SK-N-SH (cell line): ENCODE results near the gene MYO16. TPM values are rescaled to one million over a fixed set of nuclear protein-coding genes. Genes with fewer than 3 reads are reported as not detected.

Source experiments
- CTCF ChIA-PET: fragments of 300-600, 350-600 bp; formaldehyde crosslinking; extraction: SDS; loops from one replicate; lab custom pipeline; 2021; lab: Yijun Ruan, JAX
- POLR2A ChIA-PET: fragments of 350-600 bp; sonication (Branson Sonifier 250); formaldehyde crosslinking; extraction: SDS; loops from one replicate; lab custom pipeline; 2020; ENCODE audit warnings: antibody characterized with exemption, inconsistent platforms; lab: Yijun Ruan, JAX
- DNase-seq: peaks from one replicate; pipeline ENCODE4 v3.0.0; 2012
- H2AFZ ChIP-seq: fragments of 200-600 bp; sonication (generic); 2 replicates; pipeline ENCODE4 v1.8.1; 2016; ENCODE audit warnings: antibody characterized with exemption, mild to moderate bottlenecking, low read depth
- H3F3A ChIP-seq: fragments of 200-600 bp; sonication (generic); replicated peaks from 2 replicates; pipeline ENCODE3; 2016; ENCODE audit warnings: antibody characterized with exemption, mild to moderate bottlenecking; ENCODE audit not compliant: insufficient read depth
- H3K27ac ChIP-seq, 2 experiments: fragments of 200-500 bp in 1 of 2; fragments of 200-600 bp in 1 of 2; sonication (Bioruptor generic) in 1 of 2; sonication (generic), shearing (Covaris generic) in 1 of 2; 2 replicates each; pipeline versions ENCODE4 v1.5.1 to v1.6.1; 2014 to 2016; ENCODE audit warnings: low read depth in 2 of 2, inconsistent platforms in 1 of 2, low read length in 1 of 2, mild to moderate bottlenecking in 1 of 2, mixed read lengths in 1 of 2
- H3K27me3 ChIP-seq: fragments of 200-600 bp; sonication (generic), shearing (Covaris generic); 2 replicates; pipeline ENCODE4 v1.6.1; 2016; ENCODE audit warnings: mixed run types; ENCODE audit not compliant: insufficient read depth
- H3K36me3 ChIP-seq, 2 experiments: fragments of 200-500 bp in 1 of 2; fragments of 200-600 bp in 1 of 2; sonication (Bioruptor generic) in 1 of 2; sonication (generic) in 1 of 2; replicated peaks in 1 of 2; 2 replicates each; pipeline versions ENCODE3 to v1.5.1; 2014 to 2016; ENCODE audit warnings: low read length in 1 of 2, mild to moderate bottlenecking in 1 of 2; ENCODE audit not compliant: insufficient read depth in 2 of 2, control insufficient read depth in 1 of 2
- H3K4me1 ChIP-seq, 2 experiments: fragments of 200-500 bp in 1 of 2; fragments of 200-600 bp in 1 of 2; sonication (Bioruptor generic) in 1 of 2; sonication (generic), shearing (Covaris generic) in 1 of 2; 2 replicates each; pipeline versions ENCODE4 v1.5.1 to v1.6.1; 2014 to 2016; ENCODE audit warnings: low read depth in 1 of 2, low read length in 1 of 2, mixed run types in 1 of 2; ENCODE audit not compliant: insufficient read depth in 2 of 2, control insufficient read depth in 1 of 2
- H3K4me2 ChIP-seq: fragments of 200-600 bp; sonication (generic), shearing (Covaris generic); 2 replicates; pipeline ENCODE4 v1.6.1; 2017; ENCODE audit warnings: mixed run types
- H3K4me3 ChIP-seq, 2 experiments: fragments of 200-500 bp in 1 of 2; fragments of 200-600 bp in 1 of 2; sonication (Bioruptor generic) in 1 of 2; sonication (generic), shearing (Covaris generic) in 1 of 2; 2 replicates each; pipeline versions ENCODE4 v1.5.1 to v1.8.1; 2014 to 2016; ENCODE audit warnings: low read depth in 2 of 2, inconsistent platforms in 1 of 2, low read length in 1 of 2, mild to moderate bottlenecking in 1 of 2, mixed read lengths in 1 of 2, moderate library complexity in 1 of 2
- H3K79me2 ChIP-seq: fragments of 200-600 bp; sonication (generic); 2 replicates; pipeline ENCODE4 v1.8.1; 2017; ENCODE audit warnings: mild to moderate bottlenecking; ENCODE audit not compliant: insufficient read depth
- H3K9ac ChIP-seq: fragments of 200-600 bp; sonication (generic); 2 replicates; pipeline ENCODE4 v1.6.1; 2017; ENCODE audit warnings: mixed run types
- H3K9me2 ChIP-seq: fragments of 200-600 bp; sonication (generic); 2 replicates; pipeline ENCODE4 v1.6.1; 2017; ENCODE audit warnings: mixed run types
- H3K9me3 ChIP-seq: fragments of 200-600 bp; sonication (generic); 2 replicates; pipeline ENCODE4 v1.6.1; 2017; ENCODE audit warnings: mixed run types, mild to moderate bottlenecking, moderate library complexity
- H4K20me1 ChIP-seq: fragments of 200-600 bp; sonication (generic); 2 replicates; pipeline ENCODE4 v1.6.1; 2017; ENCODE audit warnings: mild to moderate bottlenecking, mixed run types; ENCODE audit not compliant: insufficient read depth
- FOSL2 ChIP-seq: IDR thresholded peaks from 2 replicates; pipeline ENCODE4 v1.4.0; 2012; ENCODE audit warnings: low read depth, mild to moderate bottlenecking, moderate library complexity, borderline replicate concordance
- GATA2 ChIP-seq: sonication (generic); formaldehyde crosslinking; IDR thresholded peaks from 2 replicates; pipeline ENCODE4 v1.5.0; 2020; ENCODE audit warnings: mild to moderate bottlenecking, missing genetic modification reagents
- JUND ChIP-seq: IDR thresholded peaks from 2 replicates; pipeline ENCODE4 v1.4.0; 2012
- NFIC ChIP-seq: IDR thresholded peaks from 2 replicates; pipeline ENCODE4 v1.4.0; 2012; ENCODE audit warnings: borderline replicate concordance
- NRF1 ChIP-seq: IDR thresholded peaks from 2 replicates; pipeline ENCODE4 v1.6.1; 2012; ENCODE audit warnings: low read depth, mild to moderate bottlenecking, low read length
- POLR2AphosphoS5 ChIP-seq: IDR thresholded peaks from 2 replicates; pipeline ENCODE4 v1.6.1; 2012; ENCODE audit warnings: low read depth, low read length
- RAD21 ChIP-seq: IDR thresholded peaks from 2 replicates; pipeline ENCODE4 v1.6.1; 2012; ENCODE audit warnings: mild to moderate bottlenecking, low read length
- RFX5 ChIP-seq: IDR thresholded peaks from 2 replicates; pipeline ENCODE4 v1.6.1; 2012; ENCODE audit warnings: mild to moderate bottlenecking, improper control_type of control experiment, low read length
- RXRA ChIP-seq: IDR thresholded peaks from 2 replicates; pipeline ENCODE4 v1.4.0; 2012; ENCODE audit warnings: low read depth, mild to moderate bottlenecking, borderline replicate concordance
- TCF12 ChIP-seq: IDR thresholded peaks from 2 replicates; pipeline ENCODE4 v1.4.0; 2012
- WGBS: methylation state at CpG from one replicate; pipeline ENCODE4 v1.1.6; 2017; ENCODE audit warnings: low lambda C conversion rate; 5-methylcytosine and 5-hydroxymethylcytosine counted together
- polyA plus RNA-seq, 3 experiments: library from polyadenylated mRNA; depleted of rRNA; stranded (reverse); fragments of >200 nt; gene quantifications; 2 replicates each; pipeline ENCODE4 v1.2.3, GENCODE V29; 2012
- TF ChIP-seq, protein P1 (sequence below): IDR thresholded peaks from 2 replicates; pipeline ENCODE4 v1.4.0; 2012; ENCODE audit warnings: low read depth, borderline replicate concordance
- TF ChIP-seq, protein P2 (sequence below): IDR thresholded peaks from 2 replicates; pipeline ENCODE4; 2012
- TF ChIP-seq, protein P3 (sequence below): IDR thresholded peaks from 2 replicates; pipeline ENCODE4 v1.4.0; 2012; ENCODE audit warnings: low read depth, borderline replicate concordance
- TF ChIP-seq, protein P4 (sequence below): IDR thresholded peaks from 2 replicates; pipeline ENCODE4 v1.4.0; 2012; ENCODE audit warnings: low read depth

Gene MYO16
- polyA plus RNA-seq, 1 of the 3 experiments (the other 2 are of a cell fraction) = 0.07 TPM

DNA sequence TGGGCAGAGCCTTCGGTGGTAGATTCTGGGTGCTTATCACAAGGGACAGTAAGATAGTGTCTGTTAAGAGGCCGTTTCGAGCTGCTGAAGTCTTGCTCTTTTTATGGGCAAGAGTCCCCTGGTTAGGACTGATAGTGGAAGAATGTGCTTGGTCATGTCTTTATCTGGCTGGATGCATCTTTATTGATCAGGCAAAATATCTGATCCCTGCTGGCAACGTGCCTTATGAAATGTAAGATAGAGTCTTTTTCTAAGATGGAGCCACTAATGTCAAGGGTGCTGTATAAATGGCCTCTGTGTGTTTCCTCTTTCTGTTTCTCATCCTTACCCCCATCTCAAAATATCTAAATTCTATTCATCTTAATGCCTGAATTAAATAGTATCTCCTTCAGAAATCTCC is 53.3 kb downstream of the MYO16 start:
- Histone ChIP-seq H3K27ac (no peak overlapping the region), H3K27me3 (no peaks in the 10 kb centered on the region), H3K4me2 (no peak overlapping the region), H2AFZ (no peak overlapping the region), H3K9me2 (no peaks in the 10 kb centered on the region), H3K9ac (no peak overlapping the region), H3K4me1 (peaks cover 0 to 4% of the 10 kb centered on the region in 2 experiments; a peak in 1 of 4 replicates), H3K79me2 (no peaks in the 10 kb centered on the region), H3K36me3 (no peaks in the 10 kb centered on the region), H3K9me3 (no peaks in the 10 kb centered on the region), H4K20me1 (no peaks in the 10 kb centered on the region), H3K4me3 (no peak overlapping the region), H3F3A (no peaks in the 10 kb centered on the region)
- CTCF ChIA-PET = interaction anchor here (0.7 kb wide), 1 partner anchor 1407 kb away, joined by 3 read pairs; no protein-coding TSS in a partner anchor
- no peak for DNase-seq
- TF ChIP-seq NRF1 = no peak
- TF ChIP-seq NFIC = no peak
- TF ChIP-seq, protein P1, sequence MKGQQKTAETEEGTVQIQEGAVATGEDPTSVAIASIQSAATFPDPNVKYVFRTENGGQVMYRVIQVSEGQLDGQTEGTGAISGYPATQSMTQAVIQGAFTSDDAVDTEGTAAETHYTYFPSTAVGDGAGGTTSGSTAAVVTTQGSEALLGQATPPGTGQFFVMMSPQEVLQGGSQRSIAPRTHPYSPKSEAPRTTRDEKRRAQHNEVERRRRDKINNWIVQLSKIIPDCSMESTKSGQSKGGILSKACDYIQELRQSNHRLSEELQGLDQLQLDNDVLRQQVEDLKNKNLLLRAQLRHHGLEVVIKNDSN = no peak
- TF ChIP-seq RFX5 = no peak
- TF ChIP-seq RAD21 = no peak
- no peak for TF ChIP-seq RXRA
- no peak for TF ChIP-seq POLR2AphosphoS5
- TF ChIP-seq GATA2 (CRISPR knock-in tag) = no peak
- TF ChIP-seq FOSL2 = no peak
- TF ChIP-seq, protein P2, sequence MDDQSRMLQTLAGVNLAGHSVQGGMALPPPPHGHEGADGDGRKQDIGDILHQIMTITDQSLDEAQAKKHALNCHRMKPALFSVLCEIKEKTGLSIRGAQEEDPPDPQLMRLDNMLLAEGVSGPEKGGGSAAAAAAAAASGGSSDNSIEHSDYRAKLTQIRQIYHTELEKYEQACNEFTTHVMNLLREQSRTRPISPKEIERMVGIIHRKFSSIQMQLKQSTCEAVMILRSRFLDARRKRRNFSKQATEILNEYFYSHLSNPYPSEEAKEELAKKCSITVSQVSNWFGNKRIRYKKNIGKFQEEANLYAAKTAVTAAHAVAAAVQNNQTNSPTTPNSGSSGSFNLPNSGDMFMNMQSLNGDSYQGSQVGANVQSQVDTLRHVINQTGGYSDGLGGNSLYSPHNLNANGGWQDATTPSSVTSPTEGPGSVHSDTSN = no peak
- TF ChIP-seq, protein P3, sequence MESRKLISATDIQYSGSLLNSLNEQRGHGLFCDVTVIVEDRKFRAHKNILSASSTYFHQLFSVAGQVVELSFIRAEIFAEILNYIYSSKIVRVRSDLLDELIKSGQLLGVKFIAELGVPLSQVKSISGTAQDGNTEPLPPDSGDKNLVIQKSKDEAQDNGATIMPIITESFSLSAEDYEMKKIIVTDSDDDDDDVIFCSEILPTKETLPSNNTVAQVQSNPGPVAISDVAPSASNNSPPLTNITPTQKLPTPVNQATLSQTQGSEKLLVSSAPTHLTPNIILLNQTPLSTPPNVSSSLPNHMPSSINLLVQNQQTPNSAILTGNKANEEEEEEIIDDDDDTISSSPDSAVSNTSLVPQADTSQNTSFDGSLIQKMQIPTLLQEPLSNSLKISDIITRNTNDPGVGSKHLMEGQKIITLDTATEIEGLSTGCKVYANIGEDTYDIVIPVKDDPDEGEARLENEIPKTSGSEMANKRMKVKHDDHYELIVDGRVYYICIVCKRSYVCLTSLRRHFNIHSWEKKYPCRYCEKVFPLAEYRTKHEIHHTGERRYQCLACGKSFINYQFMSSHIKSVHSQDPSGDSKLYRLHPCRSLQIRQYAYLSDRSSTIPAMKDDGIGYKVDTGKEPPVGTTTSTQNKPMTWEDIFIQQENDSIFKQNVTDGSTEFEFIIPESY = no peak
- TF ChIP-seq JUND = no peak
- POLR2A ChIA-PET = no interaction called here
- 19% methylated on average over 4 of the region's 4 CpGs for WGBS

DNA sequence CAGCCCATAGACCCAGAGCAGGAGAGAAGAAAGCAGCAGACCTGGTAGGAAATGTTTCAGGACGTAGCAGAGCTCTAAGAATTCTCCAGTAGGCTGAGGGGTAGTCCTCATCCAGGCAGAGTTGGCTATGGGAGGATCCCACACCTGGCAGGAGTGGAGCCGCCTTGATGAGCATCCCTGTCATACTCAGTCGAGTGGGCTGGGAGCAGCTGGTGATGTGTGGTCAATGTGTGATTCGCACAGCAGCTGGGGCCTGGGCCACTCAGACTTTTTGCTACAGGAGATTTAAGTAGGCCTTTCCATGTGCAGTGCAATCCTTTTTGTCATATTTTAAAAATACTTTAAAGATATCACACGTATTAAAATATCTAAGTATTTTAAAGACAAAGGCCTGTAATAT is 56.6 kb downstream of the MYO16 start:
- WGBS = 49% methylated on average over 5 of the region's 5 CpGs
- H3K4me2 ChIP-seq = no peak overlapping the region
- no peaks in the 10 kb centered on the region for H3K9me3 ChIP-seq
- no peak overlapping the region for H2AFZ ChIP-seq
- H3K4me3 ChIP-seq = no peak overlapping the region
- ChIA-PET POLR2A (no interaction called here), CTCF (no interaction called here)
- no peaks in the 10 kb centered on the region for H3K27me3 ChIP-seq
- no peaks in the 10 kb centered on the region for H3K9me2 ChIP-seq
- H3K79me2 ChIP-seq = no peaks in the 10 kb centered on the region
- no peak for DNase-seq
- no peaks in the 10 kb centered on the region for H3K4me1 ChIP-seq
- H3K9ac ChIP-seq = no peak overlapping the region
- no peaks in the 10 kb centered on the region for H3F3A ChIP-seq
- no peaks in the 10 kb centered on the region for H3K36me3 ChIP-seq
- H3K27ac ChIP-seq = no peak overlapping the region
- TF ChIP-seq, protein P4, sequence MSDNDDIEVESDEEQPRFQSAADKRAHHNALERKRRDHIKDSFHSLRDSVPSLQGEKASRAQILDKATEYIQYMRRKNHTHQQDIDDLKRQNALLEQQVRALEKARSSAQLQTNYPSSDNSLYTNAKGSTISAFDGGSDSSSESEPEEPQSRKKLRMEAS = no peak
- TF ChIP-seq FOSL2 (no peak), TCF12 (no peak)
- no peaks in the 10 kb centered on the region for H4K20me1 ChIP-seq
